Measurements from ENCODE around the gene SGMS1.

DNA sequence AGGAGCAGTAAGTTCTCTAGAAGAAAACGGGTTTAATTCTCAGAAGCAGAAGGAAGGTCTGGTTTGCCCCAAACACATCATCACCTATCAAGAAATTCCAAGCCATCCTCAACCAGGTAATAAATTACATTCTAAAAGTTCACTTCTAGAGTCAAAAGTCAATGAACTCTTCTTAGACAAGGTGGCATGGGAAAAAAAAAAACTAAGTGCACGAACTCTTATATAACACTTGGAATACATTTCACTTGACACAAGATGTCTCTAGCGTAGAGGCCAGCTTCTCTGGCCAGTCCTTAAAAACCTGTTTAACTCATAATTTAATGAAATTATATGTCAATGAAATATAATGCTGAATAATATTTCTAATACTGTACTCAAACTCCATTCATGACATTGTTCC is 200.3 kb downstream of the SGMS1 start:
- no peak for TF ChIP-seq CTCF (conservative IDR thresholded peaks at IDR 0.05; ENCODE audit: low read depth in 2 of 2)
- TF ChIP-seq REST (IDR thresholded peaks at IDR 0.05; ENCODE audit: unreplicated experiment): no peak
- TF ChIP-seq ETS1 (IDR thresholded peaks at IDR 0.05): no peak
- TF ChIP-seq EZH2 (IDR thresholded peaks at IDR 0.05; ENCODE audit: low read depth, unreplicated experiment): no peak
- no peak for TF ChIP-seq EZH2phosphoT487 (IDR thresholded peaks at IDR 0.05; ENCODE audit: unreplicated experiment)
- TF ChIP-seq POLR2AphosphoS5 (IDR thresholded peaks at IDR 0.05; ENCODE audit: low read depth): no peak
- TF ChIP-seq JUNB (IDR thresholded peaks at IDR 0.05; ENCODE audit: unreplicated experiment): no peak
- TF ChIP-seq CREB1 (CRISPR knock-in tag; IDR thresholded peaks at IDR 0.05; ENCODE audit: low read depth): no peak
- TF ChIP-seq NANOG (IDR thresholded peaks at IDR 0.05; ENCODE audit: borderline replicate concordance): no peak
- TF ChIP-seq ZNF114 (CRISPR knock-in tag; IDR thresholded peaks at IDR 0.05): no peak
- no peak for TF ChIP-seq STAT1 (IDR thresholded peaks at IDR 0.05; ENCODE audit: unreplicated experiment)
